SK-N-SH treated with all-trans-retinoic acid at 6 μM for 48 hours (cell line): ENCODE data around the gene C22orf23.
"Not testable (repeated sequence)": the region's sequence is repeated elsewhere in the genome, so short reads cannot be mapped to it uniquely, and the experiment has no call there.

Source experiments
- ATAC-seq: fragments of 200-7000 bp; cut with Tn5 transposase; 3 replicates; pipeline ENCODE4 v1.9.1; 2020; ENCODE audit warnings: mild to moderate bottlenecking, moderate library complexity
- ARNTL ChIP-seq: fragments of 450-650 bp; formaldehyde crosslinking; IDR thresholded peaks from 2 replicates; pipeline ENCODE4 v1.5.0; 2020; ENCODE audit warnings: low read depth, mild to moderate bottlenecking, moderate library complexity, borderline replicate concordance
- BACH2 ChIP-seq: fragments of 250-450 bp; sonication (Bioruptor Pico); IDR thresholded peaks from 2 replicates; pipeline ENCODE4 v1.9.0; 2021; ENCODE audit warnings: mild to moderate bottlenecking, borderline replicate concordance
- CREB5 ChIP-seq: fragments of 250-450 bp; sonication (Bioruptor Pico); IDR thresholded peaks from 2 replicates; pipeline ENCODE4 v1.5.1; 2020; ENCODE audit warnings: low read depth, mild to moderate bottlenecking, moderate library complexity
- CSDC2 ChIP-seq: fragments of 250-450 bp; sonication (Bioruptor Pico); IDR thresholded peaks from 2 replicates; pipeline ENCODE4 v1.5.0; 2020; ENCODE audit warnings: mild to moderate bottlenecking, moderate library complexity
- CSRNP3 ChIP-seq: fragments of 250-450 bp; sonication (Bioruptor Pico); IDR thresholded peaks from 2 replicates; pipeline ENCODE4 v1.5.1; 2021; ENCODE audit warnings: mild to moderate bottlenecking, moderate library complexity
- ESRRG ChIP-seq: fragments of 250-450 bp; sonication (Bioruptor Pico); IDR thresholded peaks from 2 replicates; pipeline ENCODE4 v1.6.1; 2021; ENCODE audit warnings: mild to moderate bottlenecking
- GLIS3 ChIP-seq: fragments of 250-450 bp; sonication (Bioruptor Pico); IDR thresholded peaks from 2 replicates; pipeline ENCODE4 v1.5.0; 2020; ENCODE audit warnings: mild to moderate bottlenecking, moderate library complexity
- ISL1 ChIP-seq: fragments of 250-450 bp; sonication (Bioruptor Pico); IDR thresholded peaks from 2 replicates; pipeline ENCODE4 v2.1.2; 2022; ENCODE audit warnings: mild to moderate bottlenecking, moderate library complexity
- OSR1 ChIP-seq: fragments of 250-450 bp; sonication (Bioruptor Pico); IDR thresholded peaks from 2 replicates; pipeline ENCODE4 v1.8.0; 2022; ENCODE audit warnings: moderate library complexity, mild to moderate bottlenecking, inconsistent platforms
- PATZ1 ChIP-seq: fragments of 250-450 bp; sonication (Bioruptor Pico); IDR thresholded peaks from 2 replicates; pipeline ENCODE4 v1.8.0; 2020; ENCODE audit warnings: mild to moderate bottlenecking, moderate library complexity, borderline replicate concordance
- POU6F1 ChIP-seq: fragments of 250-450 bp; sonication (Bioruptor Pico); IDR thresholded peaks from 2 replicates; pipeline ENCODE4 v1.8.0; 2021; ENCODE audit warnings: low read depth, mild to moderate bottlenecking, moderate library complexity, borderline replicate concordance
- PPARA ChIP-seq: fragments of 250-450 bp; sonication (Bioruptor Pico); IDR thresholded peaks from 2 replicates; pipeline ENCODE4 v1.5.0; 2020; ENCODE audit warnings: mild to moderate bottlenecking, borderline replicate concordance
- RARB ChIP-seq: fragments of 250-450 bp; sonication (Bioruptor Pico); IDR thresholded peaks from 2 replicates; pipeline ENCODE4 v1.8.0; 2021; ENCODE audit warnings: mild to moderate bottlenecking, moderate library complexity
- SNAI2 ChIP-seq: fragments of 250-450 bp; sonication (Bioruptor Pico); IDR thresholded peaks from 2 replicates; pipeline ENCODE4 v1.5.0; 2020; ENCODE audit warnings: mild to moderate bottlenecking, moderate library complexity
- TOX ChIP-seq: fragments of 250-450 bp; sonication (Bioruptor Pico); IDR thresholded peaks from 2 replicates; pipeline ENCODE4 v1.8.0; 2021; ENCODE audit warnings: mild to moderate bottlenecking, moderate library complexity, borderline replicate concordance
- TSHZ2 ChIP-seq: fragments of 250-450 bp; sonication (Bioruptor Pico); IDR thresholded peaks from 2 replicates; pipeline ENCODE4 v1.5.0; 2020; ENCODE audit warnings: mild to moderate bottlenecking, moderate library complexity
- ZC3H10 ChIP-seq: fragments of 250-450 bp; sonication (Bioruptor Pico); IDR thresholded peaks from 2 replicates; pipeline ENCODE4 v1.5.1; 2021; ENCODE audit warnings: mild to moderate bottlenecking, moderate library complexity
- ZFP3 ChIP-seq: fragments of 250-450 bp; sonication (Bioruptor Pico); IDR thresholded peaks from 2 replicates; pipeline ENCODE4 v1.5.0; 2020; ENCODE audit warnings: mild to moderate bottlenecking, moderate library complexity
- ZNF565 ChIP-seq: fragments of 450-650 bp; formaldehyde crosslinking; conservative IDR thresholded peaks from 2 replicates; pipeline ENCODE4 v1.5.0; 2020; ENCODE audit warnings: low read depth, mild to moderate bottlenecking, moderate library complexity
- ZNF70 ChIP-seq: fragments of 450-650 bp; formaldehyde crosslinking; IDR thresholded peaks from 2 replicates; pipeline ENCODE4 v1.5.0; 2020; ENCODE audit warnings: mild to moderate bottlenecking, moderate library complexity
- ZNF8 ChIP-seq: fragments of 450-650 bp; formaldehyde crosslinking; IDR thresholded peaks from 2 replicates; pipeline ENCODE4 v1.5.0; 2020; ENCODE audit warnings: mild to moderate bottlenecking, moderate library complexity

C22orf23 gene

GRCh38 chr22:37959231-37959825 lies 5.9 kb upstream of the C22orf23 start:
- TF ChIP-seq ARNTL (CRISPR knock-in tag) (no peak), ZNF8 (CRISPR knock-in tag) (no peak), ZNF70 (no peak), ZFP3 (CRISPR knock-in tag) (no peak), OSR1 (no peak), CSRNP3 (CRISPR knock-in tag) (no peak), ISL1 (no peak), GLIS3 (CRISPR knock-in tag) (no peak), PATZ1 (CRISPR knock-in tag) (no peak), CSDC2 (CRISPR knock-in tag) (no peak), PPARA (CRISPR knock-in tag) (no peak), ZNF565 (CRISPR knock-in tag) (no peak), SNAI2 (CRISPR knock-in tag) (no peak), POU6F1 (CRISPR knock-in tag) (no peak), RARB (no peak), CREB5 (CRISPR knock-in tag) (no peak), BACH2 (CRISPR knock-in tag) (no peak), TOX (CRISPR knock-in tag) (no peak), ZC3H10 (CRISPR knock-in tag) (no peak), ESRRG (CRISPR knock-in tag) (no peak)
- TF ChIP-seq, all 23 proteins: peak for 0
- no peak for ATAC-seq

GRCh38 chr22:37957232-37957631 lies 3.8 kb upstream of the C22orf23 start:
- TF ChIP-seq CSRNP3 (CRISPR knock-in tag) (no peak), GLIS3 (CRISPR knock-in tag) (no peak), PPARA (CRISPR knock-in tag) (no peak), ZNF70 (no peak), TSHZ2 (CRISPR knock-in tag) (no peak), ZNF565 (CRISPR knock-in tag) (no peak), OSR1 (no peak), TOX (CRISPR knock-in tag) (no peak), ARNTL (CRISPR knock-in tag) (no peak), CREB5 (CRISPR knock-in tag) (no peak)
- no peak for ATAC-seq

- not testable (repeated sequence) for ATAC-seq
Measured at GRCh38 chr22:37955825-37956397, 2.5 kb upstream of the C22orf23 start.
